HFFc6 (cell line): ENCODE results near the gene TMEM87A. TPM values are rescaled to one million over a fixed set of nuclear protein-coding genes. Genes with fewer than 3 reads are reported as not detected.

Source experiments
- DNase-seq: peaks from one replicate; pipeline ENCODE4 v3.0.0-alpha.2; 2018
- H3K27ac Mint-ChIP-seq: 2 replicates; pipeline ENCODE4 v1.8.0; 2020; ENCODE audit warnings: mild to moderate bottlenecking, mixed read lengths
- H3K27me3 Mint-ChIP-seq: 2 replicates; pipeline ENCODE4 v1.8.0; 2021; ENCODE audit warnings: mild to moderate bottlenecking, moderate library complexity, mixed read lengths; ENCODE audit not compliant: insufficient read depth
- H3K36me3 Mint-ChIP-seq: 2 replicates; pipeline ENCODE4 v1.8.0; 2021; ENCODE audit warnings: low read depth, mixed read lengths
- H3K4me1 Mint-ChIP-seq: 2 replicates; pipeline ENCODE4 v1.8.0; 2020; ENCODE audit warnings: low read depth, mixed read lengths
- H3K4me3 Mint-ChIP-seq: 2 replicates; pipeline ENCODE4 v1.8.0; 2020; ENCODE audit warnings: mild to moderate bottlenecking, moderate library complexity, mixed read lengths
- H3K9me3 Mint-ChIP-seq: 2 replicates; pipeline ENCODE4 v1.8.0; 2020; ENCODE audit warnings: mild to moderate bottlenecking, mixed read lengths
- CTCF ChIP-seq: fragments of 200-600 bp; sonication (generic); IDR thresholded peaks from 2 replicates; pipeline ENCODE4 v1.5.0; 2021; ENCODE audit warnings: antibody characterized with exemption, mild to moderate bottlenecking
- total RNA-seq, 6 experiments: library from RNA; stranded (reverse); fragmentation: NEBNext Ultra II Directional; extraction: Animal tissue kit (Norgen Biotek cat#: 25700); gene quantifications; 2 replicates in 1 of 6; 3 replicates in 5 of 6; pipeline ENCODE4 v1.2.3, GENCODE V29; 2021

Gene TMEM87A
- total RNA-seq, 6 experiments from 2014 or later, result 37.7 to 43.5 (median 40.1) TPM

GRCh38 chr15:42203891-42204290 lies 69.3 kb downstream of the TMEM87A start:
- H3K4me1 Mint-ChIP-seq, result peaks cover 73% of the 10 kb centered on the region
- TF ChIP-seq CTCF, result no peak
- H3K9me3 Mint-ChIP-seq, result no peaks in the 10 kb centered on the region
- peak; percentile 24 for DNase-seq
- H3K4me3 Mint-ChIP-seq, result no peak overlapping the region
- peaks cover 25% of the 10 kb centered on the region for H3K36me3 Mint-ChIP-seq
- no peaks in the 10 kb centered on the region for H3K27me3 Mint-ChIP-seq
- H3K27ac Mint-ChIP-seq, result no peak overlapping the region

- no peak overlapping the region; the same call in 1 of the 2 replicates for H3K27ac Mint-ChIP-seq
- no peak for DNase-seq
- H3K36me3 Mint-ChIP-seq, result peaks cover 19% of the 10 kb centered on the region
- no peaks in the 10 kb centered on the region for H3K27me3 Mint-ChIP-seq
- no peak overlapping the region; the same call in 1 of the 2 replicates for H3K4me3 Mint-ChIP-seq
- peaks cover 76% of the 10 kb centered on the region for H3K4me1 Mint-ChIP-seq
- no peak for TF ChIP-seq CTCF
- H3K9me3 Mint-ChIP-seq, result no peaks in the 10 kb centered on the region
Measured at GRCh38 chr15:42202653-42203052, 70.6 kb downstream of the TMEM87A start.

DNA sequence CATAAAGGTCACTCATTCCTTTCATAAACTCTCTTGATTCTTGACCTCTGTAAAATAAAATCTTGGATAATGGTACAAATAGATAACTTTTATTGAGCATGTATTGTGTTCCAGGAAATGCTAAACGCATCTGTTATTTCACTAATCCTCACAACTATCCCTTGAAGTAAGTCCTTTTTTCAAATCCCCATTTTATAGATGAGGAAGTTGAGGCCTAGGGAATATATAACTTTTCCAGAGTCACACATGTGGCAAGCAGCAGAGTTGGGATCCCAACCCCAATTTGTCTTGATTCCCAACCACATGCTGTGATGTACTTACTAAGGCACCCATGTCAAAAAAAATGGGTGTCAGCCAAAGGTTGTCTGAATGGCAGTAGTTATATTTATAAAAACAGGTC lies 71.4 kb downstream of the TMEM87A start:
- Mint-ChIP-seq H3K36me3 (peaks cover 12% of the 10 kb centered on the region), H3K27ac (no peak overlapping the region), H3K27me3 (no peaks in the 10 kb centered on the region), H3K4me3 (no peak overlapping the region), H3K9me3 (no peaks in the 10 kb centered on the region), H3K4me1 (peaks cover 72% of the 10 kb centered on the region)
- no peak for TF ChIP-seq CTCF
- DNase-seq, result no peak

DNA sequence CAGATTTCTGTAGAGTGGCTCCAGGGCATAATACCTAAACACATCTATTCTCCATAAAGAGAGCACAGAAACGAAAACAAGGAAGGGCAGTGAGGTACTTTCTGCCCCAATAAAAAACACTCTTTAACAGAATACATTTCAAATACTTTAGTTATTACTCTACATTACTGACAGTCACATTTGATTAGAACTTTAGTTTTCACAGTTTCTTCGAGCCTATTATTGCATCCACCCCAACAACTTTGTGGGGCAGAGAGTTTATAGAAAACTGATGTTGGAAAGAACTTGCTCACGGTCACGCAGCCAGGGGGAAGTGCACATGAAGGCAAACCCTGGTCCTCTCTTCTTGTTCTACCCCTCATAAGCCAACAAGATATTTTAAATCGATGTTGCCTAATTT lies 74.1 kb downstream of the TMEM87A start:
- Mint-ChIP-seq H3K4me3 (peak overlapping the region; percentile 62), H3K27ac (peak overlapping the region; percentile 81), H3K36me3 (peaks cover 18% of the 10 kb centered on the region), H3K9me3 (no peaks in the 10 kb centered on the region), H3K4me1 (peaks cover 53% of the 10 kb centered on the region), H3K27me3 (no peaks in the 10 kb centered on the region)
- DNase-seq, result peak; percentile 56
- TF ChIP-seq CTCF, result no peak

DNA sequence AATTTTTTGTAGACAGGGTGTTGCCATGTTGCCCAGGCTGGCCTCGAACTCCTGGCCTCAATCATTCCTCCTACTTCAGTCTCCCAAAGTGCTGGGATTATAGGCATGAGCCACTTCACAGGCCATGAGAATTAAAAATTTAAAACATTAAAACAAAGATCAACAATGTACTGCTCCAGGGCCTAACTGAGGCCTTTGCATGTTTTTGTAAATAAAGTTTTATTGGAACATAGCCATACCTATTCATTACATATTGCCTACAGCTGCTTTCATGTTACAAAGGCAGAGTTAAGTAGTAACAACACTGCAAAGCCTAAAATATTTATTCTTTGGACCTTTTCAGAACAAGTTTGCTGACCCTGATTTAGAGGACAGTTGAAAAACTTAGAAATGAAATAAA lies 74.7 kb downstream of the TMEM87A start:
- Mint-ChIP-seq H3K36me3 (peaks cover 18% of the 10 kb centered on the region), H3K9me3 (no peaks in the 10 kb centered on the region), H3K4me1 (peaks cover 47% of the 10 kb centered on the region), H3K4me3 (peak overlapping the region; percentile 62; the same call in 1 of the 2 replicates), H3K27ac (peak overlapping the region; percentile 81; the same call in 1 of the 2 replicates), H3K27me3 (no peaks in the 10 kb centered on the region)
- no peak for DNase-seq
- TF ChIP-seq CTCF, result no peak

- TF ChIP-seq CTCF, result no peak
- H3K27me3 Mint-ChIP-seq, result no peaks in the 10 kb centered on the region
- H3K4me3 Mint-ChIP-seq, result no peak overlapping the region
- DNase-seq, result peak; percentile 21
- H3K9me3 Mint-ChIP-seq, result no peaks in the 10 kb centered on the region
- H3K27ac Mint-ChIP-seq, result no peak overlapping the region
- H3K4me1 Mint-ChIP-seq, result peaks cover 24% of the 10 kb centered on the region
- peaks cover 30% of the 10 kb centered on the region for H3K36me3 Mint-ChIP-seq
Measured at GRCh38 chr15:42194513-42194912, 78.7 kb downstream of the TMEM87A start.
